Bronchial epithelial cell (primary cell): ENCODE results near the gene CEP170B. TPM values are rescaled to one million over a fixed set of nuclear protein-coding genes. Genes with fewer than 3 reads are reported as not detected.

Experiments
- DNase-seq: peaks from one replicate; pipeline ENCODE4 v3.0.0-alpha.2; 2010; ENCODE audit warnings: low read depth
- FAIRE-seq: peaks from 2 replicates; lab custom pipeline; 2011; peaks lifted over from hg19 to GRCh38; lab: Jason Lieb, UNC
- H3K27me3 ChIP-seq: 2 replicates; pipeline ENCODE4 v1.5.1; 2011; ENCODE audit warnings: low read length; ENCODE audit not compliant: control insufficient read depth, insufficient read depth
- H3K36me3 ChIP-seq: 2 replicates; pipeline ENCODE4 v1.5.1; 2011; ENCODE audit warnings: low read length; ENCODE audit not compliant: control insufficient read depth, insufficient read depth
- H3K4me3 ChIP-seq: 2 replicates; pipeline ENCODE4 v1.5.1; 2011; ENCODE audit warnings: mild to moderate bottlenecking, low read depth, low read length, control low read depth
- total RNA-seq: library from RNA; depleted of rRNA; stranded (reverse); fragments of >200 nt; gene quantifications from 2 replicates; pipeline ENCODE4 v1.2.1, GENCODE V29; 2014
- TF ChIP-seq, protein P1 (sequence below): IDR thresholded peaks from 2 replicates; pipeline ENCODE4 v1.5.1; 2011; ENCODE audit warnings: mild to moderate bottlenecking, moderate library complexity, low read length, control low read depth, inconsistent platforms; ENCODE audit not compliant: insufficient read depth, severe bottlenecking

CEP170B gene
- total RNA-seq, 1 donor from 2014 or later = 29.0 TPM

DNA sequence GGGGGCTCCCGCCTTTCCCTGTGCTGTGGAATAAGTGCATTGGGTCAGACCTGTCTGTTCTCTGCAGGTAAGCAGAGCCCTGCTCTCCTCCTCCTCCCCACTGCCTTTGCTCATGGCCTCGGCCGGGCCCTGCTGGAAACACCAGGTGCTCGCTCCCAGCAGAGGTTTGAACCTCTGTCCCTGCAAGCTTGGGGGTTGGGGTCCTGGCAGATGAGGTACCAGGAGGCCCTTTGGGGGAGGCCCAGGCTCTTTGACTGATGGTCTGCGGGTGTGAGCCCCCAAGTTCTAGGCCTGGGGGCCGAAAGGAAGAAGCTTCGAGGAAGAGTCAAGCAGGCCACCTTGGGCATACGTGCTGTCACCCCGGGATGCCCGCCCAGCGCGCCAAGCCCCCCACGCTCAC, 22.1 kb upstream of the CEP170B start:
- FAIRE-seq = no peak
- Histone ChIP-seq H3K27me3 (peaks cover 17% of the 10 kb centered on the region), H3K4me3 (no peak overlapping the region), H3K36me3 (no peaks in the 10 kb centered on the region)
- DNase-seq = no peak
- TF ChIP-seq, protein P1, sequence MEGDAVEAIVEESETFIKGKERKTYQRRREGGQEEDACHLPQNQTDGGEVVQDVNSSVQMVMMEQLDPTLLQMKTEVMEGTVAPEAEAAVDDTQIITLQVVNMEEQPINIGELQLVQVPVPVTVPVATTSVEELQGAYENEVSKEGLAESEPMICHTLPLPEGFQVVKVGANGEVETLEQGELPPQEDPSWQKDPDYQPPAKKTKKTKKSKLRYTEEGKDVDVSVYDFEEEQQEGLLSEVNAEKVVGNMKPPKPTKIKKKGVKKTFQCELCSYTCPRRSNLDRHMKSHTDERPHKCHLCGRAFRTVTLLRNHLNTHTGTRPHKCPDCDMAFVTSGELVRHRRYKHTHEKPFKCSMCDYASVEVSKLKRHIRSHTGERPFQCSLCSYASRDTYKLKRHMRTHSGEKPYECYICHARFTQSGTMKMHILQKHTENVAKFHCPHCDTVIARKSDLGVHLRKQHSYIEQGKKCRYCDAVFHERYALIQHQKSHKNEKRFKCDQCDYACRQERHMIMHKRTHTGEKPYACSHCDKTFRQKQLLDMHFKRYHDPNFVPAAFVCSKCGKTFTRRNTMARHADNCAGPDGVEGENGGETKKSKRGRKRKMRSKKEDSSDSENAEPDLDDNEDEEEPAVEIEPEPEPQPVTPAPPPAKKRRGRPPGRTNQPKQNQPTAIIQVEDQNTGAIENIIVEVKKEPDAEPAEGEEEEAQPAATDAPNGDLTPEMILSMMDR = no peak

- H3K27me3 ChIP-seq = peaks cover 17% of the 10 kb centered on the region
- no peak overlapping the region for H3K4me3 ChIP-seq
- no peaks in the 10 kb centered on the region for H3K36me3 ChIP-seq
- FAIRE-seq (no peak), DNase-seq (no peak)
- TF ChIP-seq, protein P1 = no peak
Observed at GRCh38 chr14:104843442-104844305, 21.4 kb upstream of the CEP170B start.

GRCh38 chr14:104844306-104845032, 20.6 kb upstream of the CEP170B start:
- TF ChIP-seq, protein P1 = no peak
- FAIRE-seq = no peak
- Histone ChIP-seq H3K27me3 (peaks cover 17% of the 10 kb centered on the region), H3K4me3 (no peak overlapping the region), H3K36me3 (no peaks in the 10 kb centered on the region)
- DNase-seq = no peak

DNA sequence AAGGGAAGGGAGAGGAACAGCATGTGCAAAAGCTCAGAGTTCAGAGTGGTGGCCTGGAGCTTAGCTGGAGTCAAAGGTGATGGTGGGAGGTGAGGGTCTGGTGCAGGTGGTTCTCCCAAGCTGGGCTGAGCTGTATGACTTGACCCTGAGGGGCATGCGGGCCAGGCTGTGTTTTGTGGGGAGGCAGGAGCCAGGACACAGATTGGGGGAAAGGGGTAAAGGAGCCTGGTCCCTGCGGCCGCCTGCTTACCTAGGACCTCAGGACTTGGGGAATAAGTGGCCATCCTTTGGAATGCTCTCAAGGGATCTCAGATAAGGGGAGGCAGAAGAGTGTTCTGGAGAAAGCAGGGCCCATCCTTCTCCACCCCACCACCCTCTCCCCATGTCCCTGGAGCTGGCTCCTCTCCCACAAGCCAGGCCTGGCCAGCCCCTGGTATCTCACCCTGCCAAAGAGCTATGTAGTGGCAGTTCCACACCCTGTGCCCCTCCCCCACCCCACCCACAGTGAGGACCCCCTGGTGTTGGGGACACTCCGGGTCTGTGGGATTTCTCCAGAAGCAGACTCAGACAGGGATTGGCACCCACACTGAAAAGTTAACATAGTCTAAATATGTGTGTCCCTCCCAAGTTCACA, 19.9 kb upstream of the CEP170B start:
- H3K4me3 ChIP-seq = no peak overlapping the region
- TF ChIP-seq, protein P1 = no peak
- no peaks in the 10 kb centered on the region for H3K36me3 ChIP-seq
- H3K27me3 ChIP-seq = peaks cover 17% of the 10 kb centered on the region
- no peak for FAIRE-seq
- DNase-seq = no peak

- H3K27me3 ChIP-seq = peaks cover 17% of the 10 kb centered on the region
- no peak for DNase-seq
- no peak for FAIRE-seq
Observed at GRCh38 chr14:104845834-104846441, 19.1 kb upstream of the CEP170B start.

More at GRCh38 chr14:104845834-104846441, 19.1 kb upstream of the CEP170B start:
- Histone ChIP-seq H3K36me3 (no peaks in the 10 kb centered on the region), H3K4me3 (no peak overlapping the region)
- TF ChIP-seq, protein P1 = no peak
